HG02763 (cell line): ENCODE measurements around the gene ARHGEF4.

ENCODE experiments used
- ATAC-seq: cut with Tn5 transposase; IDR thresholded peaks from one replicate; pipeline ENCODE4 v1.9.1; 2021; ENCODE audit warnings: mild to moderate bottlenecking, moderate library complexity; ENCODE audit not compliant: unreplicated experiment

ARHGEF4 gene

DNA sequence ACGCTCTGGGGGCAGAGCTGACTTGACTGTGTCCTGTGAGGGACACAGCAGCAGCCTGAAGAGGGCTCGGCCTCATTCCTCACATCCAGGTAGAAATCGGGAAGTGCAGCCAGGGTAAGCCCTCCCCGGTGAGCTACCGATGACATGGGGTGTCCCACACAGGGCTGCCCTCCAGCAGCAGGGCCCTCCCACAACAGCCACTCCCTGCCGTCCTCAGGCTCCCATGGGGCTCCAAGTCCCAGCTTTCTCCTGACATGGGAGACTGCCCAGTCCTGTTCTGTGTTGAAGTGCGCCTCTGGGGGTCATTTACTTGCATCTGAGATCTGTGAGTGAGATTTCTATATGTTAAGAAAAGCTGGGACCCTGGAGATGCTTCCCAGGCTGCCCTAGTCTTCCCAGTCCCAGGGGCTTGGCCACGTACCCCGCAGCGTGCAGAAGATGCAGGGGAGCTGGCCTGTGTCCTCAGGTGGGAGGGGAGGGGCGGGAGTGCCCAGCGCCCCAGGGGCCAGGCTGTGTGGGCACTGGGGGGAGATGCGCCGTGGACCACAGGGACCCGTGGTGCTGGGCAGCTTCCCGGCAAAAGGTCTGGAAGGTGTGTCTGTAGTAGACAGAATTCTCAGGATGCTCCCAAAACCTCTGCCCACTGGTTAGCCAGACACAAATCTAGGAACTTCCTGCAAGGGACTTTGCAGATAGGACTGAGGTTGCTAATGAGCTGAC lies 168.7 kb downstream of the ARHGEF4 start:
- ATAC-seq, result no peak

DNA sequence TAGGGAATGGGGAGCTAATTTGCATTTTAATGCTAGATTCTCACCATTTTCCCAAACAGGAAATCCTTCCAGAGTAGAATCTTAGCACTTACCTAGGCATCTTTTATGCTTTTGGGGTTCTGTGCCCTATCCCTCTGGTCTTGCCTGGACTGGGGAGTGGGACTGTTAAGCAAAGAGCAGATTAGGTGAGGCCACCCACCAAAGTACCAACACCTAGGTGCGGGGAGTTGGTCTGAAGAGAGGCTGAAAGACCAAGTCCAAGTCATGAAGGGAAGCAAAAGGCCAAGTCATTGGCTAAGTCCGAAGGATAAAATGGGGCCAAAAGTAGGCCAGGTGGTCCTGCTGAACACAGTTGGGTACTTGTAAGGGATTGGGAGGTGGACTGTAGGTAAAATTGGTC lies 169.8 kb downstream of the ARHGEF4 start:
- ATAC-seq, result no peak

DNA sequence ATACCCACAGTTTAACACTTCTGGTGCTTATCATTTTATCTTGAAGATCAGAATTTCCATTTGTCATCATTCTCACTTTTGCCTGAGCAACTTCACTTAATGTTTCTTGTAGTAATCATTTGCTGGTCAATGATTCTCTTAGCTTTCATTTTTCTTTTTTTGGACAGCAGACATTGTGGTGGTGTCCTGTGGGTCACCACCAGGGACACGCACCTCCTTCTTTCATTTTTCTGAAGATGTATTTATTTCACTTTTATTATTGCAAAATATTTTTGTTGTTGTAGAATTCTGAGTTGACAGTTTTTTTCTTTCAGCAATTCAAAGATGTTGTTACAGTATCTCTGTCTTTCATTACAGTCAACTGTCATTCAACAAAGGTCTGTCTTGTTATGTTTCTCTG lies 172.3 kb downstream of the ARHGEF4 start:
- no peak for ATAC-seq

DNA sequence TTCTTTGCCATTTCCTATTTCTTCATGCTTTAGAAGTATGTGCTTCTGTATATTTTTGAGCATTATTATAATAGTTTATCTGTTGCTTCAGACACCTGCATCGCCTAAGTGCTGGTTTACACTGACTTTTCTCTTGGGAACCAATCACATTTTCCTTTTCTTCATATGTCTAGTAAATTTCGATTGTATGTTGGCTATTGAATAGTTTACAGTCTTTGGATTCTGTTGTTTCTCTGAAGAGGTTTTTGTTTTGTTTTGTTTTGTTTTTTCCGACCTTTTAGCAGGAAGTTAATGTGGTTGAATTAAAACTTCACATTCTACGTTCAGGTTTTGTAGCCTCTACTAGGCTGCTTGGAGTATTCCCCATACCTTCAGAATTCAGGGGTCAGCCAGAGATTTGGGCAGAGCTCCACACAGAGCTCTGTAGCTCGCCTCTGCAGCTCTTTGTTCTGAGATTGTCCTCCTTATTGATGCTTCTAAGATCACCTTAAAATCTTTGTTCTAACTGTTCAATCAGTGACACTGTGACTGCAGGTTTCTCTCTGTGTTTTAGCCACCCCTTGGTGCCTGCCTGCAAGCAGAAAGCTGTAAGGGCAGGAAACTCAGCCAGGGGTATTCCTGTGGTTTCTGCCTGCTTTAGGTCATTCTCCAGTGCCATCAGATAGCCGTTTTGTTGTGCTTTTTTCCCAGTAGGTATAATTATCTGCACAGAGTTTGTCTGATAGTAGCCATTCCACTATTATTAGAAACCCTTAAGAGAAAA lies 173.2 kb downstream of the ARHGEF4 start:
- no peak for ATAC-seq

DNA sequence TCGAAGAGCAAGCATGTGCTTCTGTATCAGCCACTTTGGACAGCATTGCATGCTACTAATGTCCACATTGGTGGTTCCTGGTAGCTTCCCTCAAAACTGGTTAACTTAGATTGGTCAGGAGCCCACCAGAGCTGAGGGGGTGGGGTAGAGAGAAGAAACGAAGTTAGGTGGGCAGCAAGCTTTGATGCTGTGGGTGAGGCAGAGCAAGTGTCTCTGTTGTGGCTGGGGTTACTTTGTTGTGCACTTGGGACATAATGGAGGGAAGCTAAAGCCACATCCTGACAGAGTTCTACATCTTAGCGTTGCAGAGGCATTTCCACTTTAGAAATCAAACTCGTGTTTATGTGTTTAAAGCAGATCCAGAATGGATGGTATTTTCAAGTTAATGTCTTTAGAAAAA lies 173.9 kb downstream of the ARHGEF4 start:
- ATAC-seq, result no peak

DNA sequence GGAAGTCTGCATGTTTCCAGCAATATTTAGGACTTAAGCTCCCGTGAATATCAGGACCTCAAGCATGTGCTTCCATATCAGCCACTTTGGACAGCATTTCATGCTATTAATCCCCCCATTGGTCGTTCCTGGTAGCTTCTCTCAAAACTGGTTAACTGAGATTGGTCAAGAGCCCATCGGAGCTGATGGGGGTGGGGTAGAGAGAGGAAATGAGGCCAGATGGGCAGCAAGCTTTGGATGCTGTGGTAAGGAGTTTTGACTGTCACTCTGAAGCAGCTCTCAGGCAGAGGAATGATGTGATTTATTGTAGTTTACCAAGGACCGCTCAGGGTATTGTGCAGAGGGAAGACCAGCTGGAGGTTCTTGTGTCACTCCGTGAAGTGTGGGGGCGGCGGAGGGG lies 174.8 kb downstream of the ARHGEF4 start:
- no peak for ATAC-seq

DNA sequence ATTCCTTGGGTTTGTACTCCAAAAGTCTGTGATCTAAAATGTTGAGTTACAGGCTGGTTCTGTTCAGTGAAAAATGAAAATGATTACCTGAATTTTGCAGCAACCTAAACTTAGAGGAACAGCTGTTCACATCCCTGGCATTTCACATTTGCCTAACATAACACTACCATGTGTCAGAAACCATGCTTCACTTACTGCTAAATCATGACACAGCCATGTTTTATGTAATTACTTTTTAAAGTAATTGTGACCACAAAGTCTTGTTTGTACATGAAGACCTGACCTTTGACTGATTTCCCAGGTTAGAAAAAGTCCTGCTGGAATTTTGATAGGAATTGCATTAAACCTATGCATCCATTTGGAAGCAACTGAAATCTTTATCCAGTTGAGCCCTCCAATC lies 177.4 kb downstream of the ARHGEF4 start:
- no peak for ATAC-seq

DNA sequence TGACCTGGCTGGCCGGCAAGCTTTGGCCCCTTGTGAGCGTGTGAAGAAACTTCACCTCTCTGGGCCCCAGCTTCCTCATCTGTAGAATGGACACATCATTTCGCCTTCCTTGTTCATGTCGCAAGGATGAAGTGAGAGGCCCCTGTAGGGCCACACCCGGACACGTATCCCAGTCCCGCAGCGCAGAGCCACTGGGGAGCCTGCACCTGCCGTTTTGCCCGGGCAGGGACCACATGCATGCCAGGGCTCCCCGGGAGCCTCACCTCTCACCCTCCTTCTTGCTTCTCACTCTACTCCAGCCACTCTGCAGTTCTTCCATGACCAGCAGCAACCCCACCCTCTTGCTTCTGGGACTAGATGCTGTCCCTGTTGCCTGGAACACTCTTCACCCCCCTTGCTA lies 179.1 kb downstream of the ARHGEF4 start:
- ATAC-seq, result no peak

DNA sequence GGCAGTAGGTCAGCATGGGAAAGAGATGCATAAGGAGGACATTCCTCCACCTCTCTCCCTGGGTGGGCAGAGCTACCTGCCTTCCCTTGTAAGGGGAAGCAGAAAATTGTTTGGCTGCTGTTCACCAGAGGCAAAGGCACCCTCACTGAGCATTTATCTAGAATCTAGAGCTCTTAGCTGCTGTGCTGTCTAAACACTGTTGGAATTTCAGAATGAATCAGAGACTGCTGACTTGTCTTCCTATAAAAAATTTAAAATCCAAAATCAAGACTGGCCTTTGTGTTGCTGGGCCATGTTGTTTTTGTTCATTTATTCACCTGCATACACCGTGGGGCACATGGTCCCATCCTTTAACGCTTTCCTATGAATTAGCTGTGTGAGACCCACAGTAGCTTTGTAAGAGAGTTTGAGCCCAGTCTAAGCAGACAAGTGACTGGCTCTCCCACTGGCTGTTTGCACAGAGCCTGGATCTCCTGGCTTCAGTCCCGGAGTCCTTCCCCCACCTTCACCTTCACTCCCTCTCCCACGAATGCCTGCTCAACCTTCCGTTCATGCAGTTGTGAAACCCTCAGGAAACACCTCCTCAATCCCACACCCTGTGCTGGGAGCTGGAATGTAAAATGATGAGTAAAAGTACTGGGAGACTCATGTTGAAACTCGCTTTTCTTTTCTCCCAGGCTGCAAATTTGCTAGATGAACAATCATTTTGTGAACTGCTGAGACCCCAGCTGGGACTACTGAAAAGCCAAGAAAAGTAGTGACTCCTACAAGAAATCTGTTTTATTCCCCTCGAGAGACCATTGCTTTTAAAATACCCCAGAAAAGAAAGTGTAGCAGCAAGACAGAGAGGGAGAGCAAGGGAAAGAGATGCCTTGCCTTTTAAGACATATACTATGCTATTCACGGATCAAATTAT lies 180.4 kb downstream of the ARHGEF4 start:
- ATAC-seq, result no peak

DNA sequence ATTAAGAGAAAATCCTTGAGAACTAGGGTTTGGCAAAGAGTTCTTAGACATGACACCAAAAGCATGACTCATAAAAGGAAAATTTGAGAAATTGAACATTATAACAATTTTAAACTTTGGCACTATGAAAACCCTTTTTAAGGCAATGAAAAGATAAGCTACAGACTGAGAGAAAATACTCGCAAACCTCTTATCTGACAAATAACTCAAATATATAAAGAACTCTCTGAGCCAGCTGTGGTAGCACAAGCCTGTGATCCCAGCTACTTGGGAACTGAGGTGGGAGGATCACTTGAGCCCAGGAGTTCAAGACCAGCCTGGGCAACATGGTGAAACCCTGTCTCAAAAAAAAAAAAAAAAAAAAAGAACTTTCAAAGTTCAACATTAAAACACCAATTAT lies 186.0 kb downstream of the ARHGEF4 start:
- ATAC-seq, result no peak

DNA sequence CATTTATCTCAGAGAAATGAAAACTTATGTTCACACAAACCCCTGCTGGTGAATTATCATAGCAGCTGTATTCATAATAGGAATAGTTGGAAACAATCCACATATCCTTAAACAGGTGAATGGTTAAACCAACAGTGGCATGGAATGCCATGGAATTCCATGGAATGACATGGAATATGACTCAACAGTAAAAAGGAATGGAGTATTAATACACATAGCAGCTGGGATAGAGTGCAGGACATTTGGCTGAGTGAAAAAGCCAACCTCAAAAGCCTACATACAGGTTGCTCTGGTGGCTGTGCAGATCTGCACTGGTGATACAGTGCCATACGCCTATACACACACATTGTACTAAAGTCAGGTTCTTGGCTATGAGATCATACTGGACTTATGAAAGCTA lies 187.0 kb downstream of the ARHGEF4 start:
- no peak for ATAC-seq

DNA sequence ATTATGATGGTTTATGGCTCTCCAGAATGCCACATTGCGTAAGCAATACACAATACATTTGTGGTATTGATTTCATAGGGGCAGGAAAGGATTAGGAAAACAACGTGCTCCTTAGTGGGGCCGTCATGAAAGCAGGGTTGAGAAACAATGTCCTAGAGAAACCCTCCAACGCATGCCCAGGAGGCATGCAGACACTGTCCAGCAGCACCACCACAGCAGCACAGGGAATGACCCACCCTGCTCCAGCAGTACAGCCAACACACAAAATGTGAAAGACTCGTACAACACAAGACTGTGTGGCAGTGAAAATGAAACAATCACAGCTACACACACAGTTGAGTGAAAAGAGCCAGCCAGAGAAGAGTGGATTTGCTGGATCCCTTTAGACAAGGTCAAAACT lies 190.2 kb downstream of the ARHGEF4 start:
- ATAC-seq, result no peak

DNA sequence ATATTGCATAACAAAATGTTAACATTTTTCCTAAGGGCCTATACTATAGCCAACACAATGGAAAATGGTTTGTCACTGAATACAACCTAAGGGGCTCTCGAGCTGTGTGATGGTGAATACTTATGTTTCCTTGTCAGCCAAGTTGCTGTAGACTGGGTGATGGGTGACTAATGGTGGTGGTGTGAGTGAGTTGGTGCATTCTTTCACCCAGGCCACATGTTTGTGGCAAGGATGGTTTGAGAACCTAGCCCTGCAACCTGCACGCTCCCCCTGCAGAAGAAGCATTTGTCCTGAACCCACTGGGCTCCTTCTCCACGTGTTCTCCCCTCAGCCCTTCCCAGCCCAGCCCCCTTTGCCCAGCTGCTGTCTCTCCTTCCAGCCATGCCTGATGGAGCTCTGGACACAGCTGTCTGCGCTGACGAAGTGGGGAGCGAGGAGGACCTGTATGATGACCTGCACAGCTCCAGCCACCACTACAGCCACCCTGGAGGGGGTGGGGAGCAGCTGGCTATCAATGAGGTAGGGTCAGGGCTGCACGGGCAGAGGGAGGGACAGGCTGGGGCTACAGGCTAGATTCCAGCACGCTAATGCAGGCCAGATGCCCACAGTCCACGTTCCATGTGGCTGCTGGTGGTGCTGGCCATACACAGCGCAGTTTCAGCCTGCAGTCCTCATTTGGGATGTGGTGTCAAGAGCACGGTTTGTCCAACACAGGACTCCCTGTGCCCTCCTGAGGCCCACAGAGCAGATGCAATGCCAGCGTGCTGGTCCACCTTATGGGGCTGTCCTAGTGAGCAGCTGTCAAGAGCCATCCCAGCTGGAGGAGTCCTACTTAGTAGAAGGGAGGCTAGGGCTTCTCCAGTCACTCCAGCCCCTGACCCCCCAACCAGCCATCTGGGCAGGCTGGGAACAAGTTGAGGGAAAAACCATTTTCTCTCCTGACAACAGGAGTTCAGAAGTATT lies 191.1 kb downstream of the ARHGEF4 start:
- no peak for ATAC-seq

DNA sequence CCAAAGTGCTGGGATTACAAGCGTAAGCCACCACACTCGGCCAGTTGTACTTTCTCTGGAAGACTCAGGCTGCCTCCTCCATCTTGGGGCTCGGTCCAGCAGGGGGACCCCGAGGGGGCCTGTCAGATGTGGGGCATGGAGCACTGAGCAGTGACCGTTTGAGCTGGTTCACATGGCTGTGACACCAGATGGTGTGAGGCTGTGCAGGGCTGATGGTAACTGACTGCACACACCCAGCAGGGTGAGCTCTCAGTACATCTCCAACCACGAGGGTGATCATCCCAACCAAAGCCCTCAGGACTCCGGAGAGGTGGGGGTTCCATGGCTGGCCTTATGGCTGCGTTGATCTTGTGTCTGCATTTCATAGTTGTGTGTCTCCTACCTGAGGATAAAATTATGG lies 193.1 kb downstream of the ARHGEF4 start:
- ATAC-seq, result no peak

DNA sequence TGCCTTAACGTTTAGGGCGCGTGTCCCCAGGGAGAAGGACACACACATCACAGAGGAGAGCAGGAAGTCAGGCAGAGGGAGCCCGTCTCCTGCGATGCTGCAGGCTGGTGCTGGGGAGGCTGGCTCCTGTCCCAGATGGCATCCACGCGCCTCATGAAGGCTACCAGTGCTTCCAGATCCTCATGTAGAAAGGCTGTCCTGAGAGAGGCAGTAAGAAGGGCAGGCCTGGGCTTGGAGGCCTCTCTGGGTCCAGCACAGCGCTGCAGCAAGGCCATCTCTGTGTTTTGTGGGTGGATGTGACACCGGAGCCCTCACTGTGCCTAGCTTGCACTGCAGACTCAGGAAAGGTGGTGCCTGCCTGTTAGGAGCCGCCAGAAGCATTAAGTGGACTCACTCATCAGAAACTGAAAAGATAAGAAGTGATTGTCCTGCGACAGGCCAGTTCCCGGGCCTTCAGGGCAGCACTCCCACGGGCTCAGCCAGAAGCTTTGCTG lies 193.8 kb downstream of the ARHGEF4 start:
- no peak for ATAC-seq

DNA sequence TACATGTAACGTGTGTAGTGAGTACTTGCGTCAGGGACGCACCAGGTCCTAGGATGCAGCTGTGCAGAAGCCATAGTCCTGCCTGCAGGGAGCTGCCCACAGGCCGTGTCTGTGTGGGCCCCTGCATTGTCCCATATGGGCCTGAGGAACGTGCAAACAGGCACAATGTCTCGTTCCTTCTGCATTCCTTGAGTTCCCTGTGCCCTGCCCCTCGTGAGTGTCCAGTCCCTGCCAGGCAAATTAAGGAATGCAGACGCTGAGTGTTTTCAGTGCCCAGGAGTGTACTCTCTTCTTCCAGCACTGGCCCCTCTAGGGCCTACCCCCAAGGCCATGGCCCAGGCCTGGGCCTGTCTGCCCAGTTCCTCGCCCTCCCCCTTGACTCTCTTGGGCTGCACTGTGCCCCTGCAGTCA lies 194.7 kb downstream of the ARHGEF4 start:
- ATAC-seq, result no peak

DNA sequence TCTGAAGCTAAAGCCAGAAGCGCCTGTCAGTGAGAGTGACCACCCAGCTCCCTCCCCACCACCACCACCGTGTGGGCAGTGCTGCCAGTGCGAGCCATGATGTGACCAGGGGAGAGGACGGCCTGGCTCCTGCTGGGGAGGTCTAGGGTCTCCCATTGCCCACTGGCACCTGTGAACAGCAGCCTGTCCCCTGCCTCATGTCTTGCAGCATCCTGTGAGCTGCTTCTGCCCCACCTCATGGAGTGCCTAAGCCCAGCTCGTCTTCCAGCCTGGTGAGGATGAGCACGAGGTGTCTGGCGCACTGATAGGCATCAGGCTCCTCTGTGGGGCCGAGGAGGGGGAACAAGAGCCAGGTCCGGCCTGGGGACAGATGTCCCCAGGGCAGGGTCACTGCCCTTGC lies 195.2 kb downstream of the ARHGEF4 start:
- ATAC-seq, result no peak

DNA sequence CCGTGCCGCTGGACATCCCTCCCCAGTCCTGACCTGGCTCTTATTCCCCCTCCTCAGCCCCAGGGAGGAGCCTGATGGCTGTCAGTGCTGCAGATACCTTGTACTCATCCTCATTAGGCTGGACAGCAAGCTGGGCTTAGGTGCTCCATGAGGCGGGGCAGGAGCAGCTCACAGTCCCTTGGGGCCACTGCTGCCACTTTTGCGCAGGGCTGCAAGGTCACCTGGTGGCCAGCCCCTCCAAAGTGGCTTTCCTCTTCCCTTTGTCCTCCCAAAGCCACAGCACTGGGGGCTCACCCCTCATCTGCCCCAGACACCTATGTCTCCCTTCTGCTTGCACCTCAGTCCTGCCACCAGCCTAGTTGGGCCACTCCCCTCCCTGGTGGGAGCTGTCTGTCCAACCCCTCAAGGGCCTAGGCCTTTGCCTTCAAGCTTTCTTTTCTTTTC lies 195.7 kb downstream of the ARHGEF4 start:
- ATAC-seq, result no peak

DNA sequence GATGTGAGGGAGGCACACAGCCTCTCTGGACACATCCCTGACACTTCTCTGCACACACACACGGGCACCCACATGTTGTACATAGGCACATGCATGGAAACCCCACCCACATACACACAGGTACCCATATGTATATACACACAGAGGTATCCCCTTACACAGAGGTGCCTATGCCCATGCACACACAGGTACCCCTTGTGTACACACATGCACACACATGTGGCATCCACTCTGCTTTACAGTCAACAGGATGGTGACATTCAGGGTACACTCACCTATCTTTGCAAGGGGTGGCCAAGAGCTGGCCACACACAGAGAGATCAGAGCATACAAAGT lies 197.0 kb downstream of the ARHGEF4 start:
- no peak for ATAC-seq
